K562 (cell line): ENCODE measurements around the gene SERAC1. TPM values are rescaled to one million over a fixed set of nuclear protein-coding genes. Genes with fewer than 3 reads are reported as not detected.

Experiments used
- ATAC-seq: fragments of 200-7000 bp; cut with Tn5 transposase; 3 replicates; pipeline ENCODE4 v1.9.1; 2020; ENCODE audit warnings: moderate library complexity
- BruUV-seq: library from RNA; stranded (reverse); fragments of 400-500 nt; replicated peaks from 2 replicates; lab custom pipeline; 2021; lab: Mats Ljungman, UMichigan
- CTCF ChIA-PET: fragments of 300-600 bp; formaldehyde crosslinking; extraction: SDS; loops from one replicate; lab custom pipeline; 2021; ENCODE audit warnings: low intra/inter-chr PET ratio; lab: Yijun Ruan, JAX
- POLR2A ChIA-PET: fragments of 300-600, 350-650 bp; sonication (Branson Sonifier 250); formaldehyde crosslinking; extraction: SDS; loops from one replicate; lab custom pipeline; 2021; ENCODE audit warnings: antibody characterized with exemption, inconsistent platforms; lab: Yijun Ruan, JAX
- DNase-seq, 4 experiments: peaks; one replicate each; pipeline versions ENCODE4 v3.0.0 to v3.0.0-alpha.2; 2011 to 2018; ENCODE audit warnings: low spot score in 3 of 4, mixed read lengths in 3 of 4; ENCODE audit errors: extremely low read depth in 1 of 4
- FAIRE-seq: peaks from 2 replicates; lab custom pipeline; 2011; peaks lifted over from hg19 to GRCh38; lab: Jason Lieb, UNC
- H2AFZ ChIP-seq: 2 replicates; pipeline ENCODE4 v1.6.0; 2011; ENCODE audit warnings: low read depth, low read length, control low read depth, inconsistent platforms
- H3K27ac ChIP-seq: fragments of 200-600 bp; 3 replicates; pipeline ENCODE4 v1.8.0; 2011; ENCODE audit warnings: low read depth, mild to moderate bottlenecking, control low read depth, inconsistent platforms, low read length, moderate library complexity, mixed read lengths; ENCODE audit errors: extremely low read depth
- H3K27me3 ChIP-seq, 2 experiments: fragments of 300-600 bp in 1 of 2; 2 replicates in 1 of 2; 3 replicates in 1 of 2; pipeline versions ENCODE4 v1.6.0 to v1.8.0; 2011; ENCODE audit warnings: inconsistent platforms in 2 of 2, low read length in 2 of 2, mild to moderate bottlenecking in 1 of 2, mixed read lengths in 1 of 2, moderate library complexity in 1 of 2; ENCODE audit not compliant: control insufficient read depth in 2 of 2, insufficient read depth in 2 of 2
- H3K36me3 ChIP-seq: fragments of 300-600 bp; 3 replicates; pipeline ENCODE4 v1.8.0; 2011; ENCODE audit warnings: mild to moderate bottlenecking, low read length, inconsistent platforms; ENCODE audit not compliant: control insufficient read depth, insufficient read depth
- H3K4me1 ChIP-seq, 2 experiments: fragments of 200-600 bp in 1 of 2; replicated peaks in 1 of 2; 2 replicates in 1 of 2; 3 replicates in 1 of 2; pipeline versions ENCODE4 v1.5.1 to v1.8.0; 2011; ENCODE audit warnings: inconsistent platforms in 2 of 2, low read length in 2 of 2, mild to moderate bottlenecking in 1 of 2, mixed read lengths in 1 of 2, moderate library complexity in 1 of 2; ENCODE audit not compliant: control insufficient read depth in 2 of 2, insufficient read depth in 2 of 2
- H3K4me2 ChIP-seq: 2 replicates; pipeline ENCODE4 v1.6.1; 2011; ENCODE audit warnings: low read length, control low read depth, inconsistent platforms, mixed read lengths; ENCODE audit not compliant: insufficient read depth
- H3K4me3 ChIP-seq: fragments of 200-600 bp; sonication (generic), shearing (Covaris generic); 2 replicates; pipeline ENCODE4 v1.5.1; 2016; ENCODE audit warnings: control low read depth, inconsistent platforms
- H3K79me2 ChIP-seq: fragments of 200-600 bp; 3 replicates; pipeline ENCODE4 v1.8.0; 2011; ENCODE audit warnings: low read length, inconsistent platforms; ENCODE audit not compliant: control insufficient read depth, insufficient read depth
- H3K9ac ChIP-seq, 2 experiments: 2 replicates each; pipeline versions ENCODE4 v1.6.0 to v1.6.1; 2011; ENCODE audit warnings: low read depth in 2 of 2, low read length in 2 of 2, control low read depth in 1 of 2, inconsistent platforms in 1 of 2, mild to moderate bottlenecking in 1 of 2, mixed read lengths in 1 of 2; ENCODE audit not compliant: insufficient read depth in 1 of 2
- H3K9me1 ChIP-seq: one replicate; pipeline ENCODE4 v1.6.0; 2011; ENCODE audit warnings: inconsistent platforms, mild to moderate bottlenecking, low read length, moderate library complexity; ENCODE audit not compliant: control insufficient read depth, insufficient read depth
- H3K9me3 ChIP-seq: replicated peaks from 2 replicates; pipeline ENCODE4 v1.5.1; 2011; ENCODE audit warnings: low read depth, low read length, inconsistent platforms; ENCODE audit not compliant: control insufficient read depth, insufficient read depth
- H4K20me1 ChIP-seq: replicated peaks from 2 replicates; pipeline ENCODE4 v1.6.1; 2011; ENCODE audit warnings: low read length, inconsistent platforms, mixed read lengths; ENCODE audit not compliant: control insufficient read depth, insufficient read depth
- MEIS2 ChIP-seq: fragments of 450-650 bp; IDR thresholded peaks from 2 replicates; pipeline ENCODE4 v1.6.1; 2014; ENCODE audit warnings: mild to moderate bottlenecking; ENCODE audit not compliant: partially characterized antibody
- MGA ChIP-seq: fragments of 450-650 bp; IDR thresholded peaks from 2 replicates; pipeline ENCODE4 v1.6.1; 2016; ENCODE audit warnings: mild to moderate bottlenecking, moderate library complexity
- ZNF121 ChIP-seq: sonication (generic); formaldehyde crosslinking; conservative IDR thresholded peaks from 2 replicates; pipeline ENCODE4 v1.8.0; 2022; ENCODE audit warnings: missing genetic modification reagents
- ZNF263 ChIP-seq: sonication (generic); formaldehyde crosslinking; IDR thresholded peaks from 2 replicates; pipeline ENCODE4 v1.8.0; 2022; ENCODE audit warnings: mild to moderate bottlenecking, missing genetic modification reagents, borderline replicate concordance
- WGBS: fragments of 100-300 bp; shearing (Covaris generic); methylation state at CpG from one replicate; pipeline ENCODE4 v1.1.6; 2016; ENCODE audit warnings: low coverage, mixed read lengths; ENCODE audit not compliant: insufficient coverage; ENCODE audit errors: missing lambda C conversion rate; 5-methylcytosine and 5-hydroxymethylcytosine counted together
- in situ Hi-C: fragments of 300-500 bp; cut with MboI; formaldehyde crosslinking; loops from 4 replicates; pipeline ENCODE4 v1.15.0; 2018; ENCODE audit warnings: inconsistent platforms, mixed read lengths
- intact Hi-C: fragments of 100-400 bp; cut with micrococcal nuclease; formaldehyde crosslinking; loops from 2 replicates; pipeline ENCODE4 v1.14.2; 2022
- polyA plus RNA-seq, 8 experiments: library from polyadenylated mRNA; depleted of rRNA in 4 of 8; stranded (reverse) in 5 of 8; unstranded in 3 of 8; fragments of >200 nt; fragmentation: Nextera tagmentation in 2 of 8; fragmentation: Illumina TruSeq in 1 of 8; extraction: Ambion mirVana in 2 of 8; extraction: Trizol in 1 of 8; gene quantifications; 2 replicates each; pipeline versions ENCODE4 v1.2.1 to v1.2.3, GENCODE V29; 2011 to 2014; ENCODE audit warnings: inconsistent platforms in 1 of 8, missing spikeins in 1 of 8
- total RNA-seq, 7 experiments: library from RNA; depleted of rRNA in 6 of 7; stranded (reverse); fragments of >200 nt in 6 of 7; fragmentation: Illumina TruSeq in 2 of 7; extraction: Trizol in 2 of 7; gene quantifications; 2 replicates each; pipeline versions ENCODE4 v1.2.1 to v1.2.3, GENCODE V29; 2011 to 2021; ENCODE audit warnings: low replicate concordance in 1 of 7

SERAC1 gene
- total and polyA plus RNA-seq, 9 of the 15 experiments (the other 6 are each of a cell fraction or from before 2014, with no cell fraction given) = 1.8 to 6.2 (median 2.8) TPM

GRCh38 chr6:158158748-158159147 lies 9.3 kb downstream of the SERAC1 start:
- FAIRE-seq (no peak), ATAC-seq (no peak), DNase-seq (no peak)
- intact Hi-C loops = no loop called here
- 23% methylated on average over 2 of the region's 2 CpGs for WGBS
- no TSS peak for BruUV-seq
- H3K27ac ChIP-seq = no peak overlapping the region
- no peak overlapping the region for H3K4me2 ChIP-seq
- H3K27me3 ChIP-seq = no peaks in the 10 kb centered on the region
- no peaks in the 10 kb centered on the region for H4K20me1 ChIP-seq
- no peak overlapping the region for H2AFZ ChIP-seq
- in situ Hi-C loops = no loop called here
- H3K36me3 ChIP-seq = no peaks in the 10 kb centered on the region
- no peak overlapping the region for H3K4me3 ChIP-seq
- TF ChIP-seq ZNF121 (CRISPR knock-in tag) (no peak), ZNF263 (CRISPR knock-in tag) (no peak), MEIS2 (peak; percentile 13)
- no peaks in the 10 kb centered on the region for H3K79me2 ChIP-seq
- no peaks in the 10 kb centered on the region for H3K9me1 ChIP-seq
- H3K4me1 ChIP-seq = no peaks in the 10 kb centered on the region
- no peak overlapping the region for H3K9ac ChIP-seq
- no peaks in the 10 kb centered on the region for H3K9me3 ChIP-seq
- CTCF ChIA-PET = no interaction called here
- POLR2A ChIA-PET = interaction anchor here (0.5 to 2.2 kb wide), 4 partner anchors 9 to 85 kb away, joined by 3 to 10 read pairs (median 4); no protein-coding TSS in a partner anchor

- ChIA-PET POLR2A (interaction anchor here (0.5 to 2.2 kb wide), 3 partner anchors 8 to 85 kb away, joined by 4 to 10 read pairs (median 4); no protein-coding TSS in a partner anchor), CTCF (no interaction called here)
- Histone ChIP-seq H3K27me3 (no peaks in the 10 kb centered on the region), H3K4me2 (no peak overlapping the region), H3K36me3 (no peaks in the 10 kb centered on the region), H4K20me1 (no peaks in the 10 kb centered on the region), H3K9me3 (no peaks in the 10 kb centered on the region), H3K9me1 (no peaks in the 10 kb centered on the region), H3K27ac (no peak overlapping the region), H3K4me3 (no peak overlapping the region), H3K4me1 (no peaks in the 10 kb centered on the region), H2AFZ (no peak overlapping the region), H3K79me2 (no peaks in the 10 kb centered on the region), H3K9ac (no peak overlapping the region)
- FAIRE-seq (no peak), ATAC-seq (no peak), DNase-seq (no peak)
- no TSS peak for BruUV-seq
- WGBS = 88% methylated on average over 2 of the region's 2 CpGs
- in situ Hi-C loops = no loop called here
- intact Hi-C loops = no loop called here
- no peak for TF ChIP-seq MGA
These were observed 9.9 kb downstream of the SERAC1 start for GRCh38 chr6:158158123-158158522.
